Ishikawa (cell line): ENCODE measurements around the gene DACH1.

Experiments used
- CEBPB ChIP-seq: IDR thresholded peaks from 2 replicates; pipeline ENCODE4 v1.6.1; 2012
- CREB1 ChIP-seq: IDR thresholded peaks from 2 replicates; pipeline ENCODE4 v1.6.1; 2012; ENCODE audit warnings: low read depth
- EGR1 ChIP-seq: IDR thresholded peaks from 2 replicates; pipeline ENCODE4 v1.6.1; 2012
- EP300 ChIP-seq: IDR thresholded peaks from 2 replicates; pipeline ENCODE4 v1.6.1; 2012; ENCODE audit warnings: borderline replicate concordance
- FOXM1 ChIP-seq: IDR thresholded peaks from 2 replicates; pipeline ENCODE4 v1.6.1; 2012; ENCODE audit warnings: low read depth, borderline replicate concordance
- NFIC ChIP-seq: IDR thresholded peaks from 2 replicates; pipeline ENCODE4 v1.6.1; 2012
- RAD21 ChIP-seq: IDR thresholded peaks from 2 replicates; pipeline ENCODE4 v1.6.1; 2012; ENCODE audit warnings: low read depth
- TAF1 ChIP-seq: IDR thresholded peaks from 2 replicates; pipeline ENCODE4 v1.6.1; 2012; ENCODE audit warnings: low read depth, mild to moderate bottlenecking
- TCF12 ChIP-seq: IDR thresholded peaks from 2 replicates; pipeline ENCODE4 v1.6.1; 2012; ENCODE audit warnings: low read depth
- TEAD4 ChIP-seq: IDR thresholded peaks from 2 replicates; pipeline ENCODE4 v1.6.1; 2012
- YY1 ChIP-seq: IDR thresholded peaks from 2 replicates; pipeline ENCODE4 v1.6.1; 2012; ENCODE audit warnings: low read depth
- ZBTB7A ChIP-seq: IDR thresholded peaks from 2 replicates; pipeline ENCODE4 v1.6.1; 2012; ENCODE audit warnings: low read depth
- TF ChIP-seq, protein P1 (sequence below): IDR thresholded peaks from 2 replicates; pipeline ENCODE4 v1.6.1; 2012
- TF ChIP-seq, protein P2 (sequence below): IDR thresholded peaks from 2 replicates; pipeline ENCODE4 v1.6.1; 2012
- TF ChIP-seq, protein P3 (sequence below): IDR thresholded peaks from 2 replicates; pipeline ENCODE4 v1.6.1; 2012; ENCODE audit warnings: low read depth, mild to moderate bottlenecking

DACH1 gene

DNA sequence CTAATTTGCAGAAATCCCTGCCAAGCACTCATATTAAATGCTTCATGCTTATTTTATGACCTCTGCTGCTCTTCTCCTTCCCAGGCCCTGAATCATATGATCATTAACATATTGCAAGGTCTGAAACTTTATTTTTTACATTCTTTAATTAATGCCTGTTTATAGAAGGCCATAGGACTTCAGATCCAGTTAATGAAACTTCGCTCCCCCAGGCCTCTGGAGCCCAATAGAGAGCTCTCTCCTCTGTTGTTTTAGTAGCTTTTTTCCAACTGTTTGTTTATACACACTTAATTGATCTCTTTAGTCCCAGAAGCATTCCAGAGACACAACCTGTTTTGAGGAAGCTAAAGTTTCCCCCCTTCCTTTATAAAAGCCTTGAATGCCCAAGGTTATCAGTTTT is 68.3 kb downstream of the DACH1 start:
- TF ChIP-seq TCF12 (no peak), ZBTB7A (no peak), FOXM1 (no peak), EP300 (no peak), TEAD4 (no peak), NFIC (no peak), CEBPB (no peak), EGR1 (no peak), RAD21 (no peak), CREB1 (no peak)
- TF ChIP-seq, protein P1, sequence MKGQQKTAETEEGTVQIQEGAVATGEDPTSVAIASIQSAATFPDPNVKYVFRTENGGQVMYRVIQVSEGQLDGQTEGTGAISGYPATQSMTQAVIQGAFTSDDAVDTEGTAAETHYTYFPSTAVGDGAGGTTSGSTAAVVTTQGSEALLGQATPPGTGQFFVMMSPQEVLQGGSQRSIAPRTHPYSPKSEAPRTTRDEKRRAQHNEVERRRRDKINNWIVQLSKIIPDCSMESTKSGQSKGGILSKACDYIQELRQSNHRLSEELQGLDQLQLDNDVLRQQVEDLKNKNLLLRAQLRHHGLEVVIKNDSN: no peak

DNA sequence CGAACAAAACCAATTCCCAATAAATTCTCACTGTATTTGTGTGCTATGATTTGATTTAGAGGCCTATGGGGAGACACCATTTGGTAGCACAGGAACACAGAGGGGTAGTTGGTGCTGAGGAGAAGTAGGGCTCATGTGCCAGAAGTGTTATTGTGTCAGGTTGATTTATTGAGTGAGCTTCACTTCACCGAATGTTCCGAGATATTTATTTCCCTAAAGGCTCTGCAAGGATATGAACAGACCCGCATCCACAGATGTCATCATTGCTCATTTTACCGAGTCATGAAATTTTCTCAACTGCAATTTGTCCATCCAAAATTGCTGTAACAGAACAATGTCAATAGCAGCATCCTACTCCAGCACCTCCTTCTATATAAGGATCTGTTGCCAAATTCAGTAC is 69.5 kb downstream of the DACH1 start:
- TF ChIP-seq YY1: no peak
- TF ChIP-seq EP300: no peak
- TF ChIP-seq, protein P1: no peak
- TF ChIP-seq, protein P2, sequence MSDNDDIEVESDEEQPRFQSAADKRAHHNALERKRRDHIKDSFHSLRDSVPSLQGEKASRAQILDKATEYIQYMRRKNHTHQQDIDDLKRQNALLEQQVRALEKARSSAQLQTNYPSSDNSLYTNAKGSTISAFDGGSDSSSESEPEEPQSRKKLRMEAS: no peak
- no peak for TF ChIP-seq EGR1
- no peak for TF ChIP-seq TCF12
- no peak for TF ChIP-seq CREB1
- TF ChIP-seq FOXM1: no peak

DNA sequence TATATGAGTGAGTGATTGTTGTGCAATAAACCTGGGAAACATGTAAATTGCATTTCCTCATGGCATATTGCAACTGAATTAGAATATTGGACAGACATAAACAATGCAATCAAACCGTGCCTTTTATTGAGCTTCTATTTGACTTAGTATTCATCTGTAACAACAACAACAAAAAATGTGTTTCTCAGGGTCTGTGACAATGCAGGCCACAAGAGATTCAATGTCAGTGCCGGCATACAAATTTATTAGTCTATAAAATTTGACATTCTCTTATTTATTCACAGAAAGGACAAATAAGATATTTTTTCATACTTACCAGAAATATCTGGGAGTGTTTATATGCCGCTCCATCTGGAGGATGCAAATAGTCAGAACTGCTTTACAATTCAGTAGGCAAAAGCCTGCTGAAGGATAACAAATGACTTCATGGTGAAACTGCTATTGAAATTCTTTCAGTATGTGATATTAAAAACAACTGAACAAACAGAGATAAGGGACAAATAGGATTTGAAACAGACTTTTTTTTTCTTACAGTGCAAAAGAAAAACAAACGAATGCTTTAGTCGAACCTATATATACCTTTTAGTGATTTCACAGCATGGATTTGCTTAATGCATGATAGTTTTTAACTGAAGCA is 77.2 kb downstream of the DACH1 start:
- TF ChIP-seq, protein P3, sequence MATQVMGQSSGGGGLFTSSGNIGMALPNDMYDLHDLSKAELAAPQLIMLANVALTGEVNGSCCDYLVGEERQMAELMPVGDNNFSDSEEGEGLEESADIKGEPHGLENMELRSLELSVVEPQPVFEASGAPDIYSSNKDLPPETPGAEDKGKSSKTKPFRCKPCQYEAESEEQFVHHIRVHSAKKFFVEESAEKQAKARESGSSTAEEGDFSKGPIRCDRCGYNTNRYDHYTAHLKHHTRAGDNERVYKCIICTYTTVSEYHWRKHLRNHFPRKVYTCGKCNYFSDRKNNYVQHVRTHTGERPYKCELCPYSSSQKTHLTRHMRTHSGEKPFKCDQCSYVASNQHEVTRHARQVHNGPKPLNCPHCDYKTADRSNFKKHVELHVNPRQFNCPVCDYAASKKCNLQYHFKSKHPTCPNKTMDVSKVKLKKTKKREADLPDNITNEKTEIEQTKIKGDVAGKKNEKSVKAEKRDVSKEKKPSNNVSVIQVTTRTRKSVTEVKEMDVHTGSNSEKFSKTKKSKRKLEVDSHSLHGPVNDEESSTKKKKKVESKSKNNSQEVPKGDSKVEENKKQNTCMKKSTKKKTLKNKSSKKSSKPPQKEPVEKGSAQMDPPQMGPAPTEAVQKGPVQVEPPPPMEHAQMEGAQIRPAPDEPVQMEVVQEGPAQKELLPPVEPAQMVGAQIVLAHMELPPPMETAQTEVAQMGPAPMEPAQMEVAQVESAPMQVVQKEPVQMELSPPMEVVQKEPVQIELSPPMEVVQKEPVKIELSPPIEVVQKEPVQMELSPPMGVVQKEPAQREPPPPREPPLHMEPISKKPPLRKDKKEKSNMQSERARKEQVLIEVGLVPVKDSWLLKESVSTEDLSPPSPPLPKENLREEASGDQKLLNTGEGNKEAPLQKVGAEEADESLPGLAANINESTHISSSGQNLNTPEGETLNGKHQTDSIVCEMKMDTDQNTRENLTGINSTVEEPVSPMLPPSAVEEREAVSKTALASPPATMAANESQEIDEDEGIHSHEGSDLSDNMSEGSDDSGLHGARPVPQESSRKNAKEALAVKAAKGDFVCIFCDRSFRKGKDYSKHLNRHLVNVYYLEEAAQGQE: no peak
- TF ChIP-seq RAD21: no peak
- TF ChIP-seq FOXM1: no peak
- TF ChIP-seq TCF12: no peak
- TF ChIP-seq EP300: no peak
- TF ChIP-seq, protein P2: no peak
- no peak for TF ChIP-seq TAF1
- no peak for TF ChIP-seq EGR1
- no peak for TF ChIP-seq NFIC
- no peak for TF ChIP-seq CEBPB
- TF ChIP-seq CREB1: no peak
- TF ChIP-seq, protein P1: no peak
- no peak for TF ChIP-seq YY1
- TF ChIP-seq TEAD4: no peak
- TF ChIP-seq ZBTB7A: no peak

DNA sequence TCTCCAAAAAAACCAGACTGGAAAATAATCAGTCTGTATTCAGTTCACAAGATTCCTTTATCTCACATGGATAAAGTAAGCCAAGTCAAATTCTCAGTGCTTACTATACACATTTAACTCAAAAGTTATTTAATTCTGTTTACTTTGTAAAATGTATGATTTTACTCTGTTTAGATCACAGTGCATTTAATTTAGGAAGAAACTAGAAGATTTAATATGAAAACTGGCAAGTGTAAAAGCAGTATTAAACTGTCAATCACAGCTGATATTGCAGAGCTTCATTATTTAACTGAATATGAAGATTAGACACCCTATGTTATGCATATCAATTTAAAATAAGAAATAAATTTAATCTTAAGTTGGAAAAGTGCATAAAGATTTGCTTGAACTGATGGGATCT is 78.0 kb downstream of the DACH1 start:
- TF ChIP-seq CREB1 (no peak), YY1 (no peak), ZBTB7A (no peak), TEAD4 (no peak), FOXM1 (no peak), TAF1 (no peak), NFIC (no peak), EP300 (no peak), CEBPB (no peak), EGR1 (no peak), TCF12 (no peak), RAD21 (no peak)
- TF ChIP-seq, protein P2: no peak
- TF ChIP-seq, protein P3: no peak
- TF ChIP-seq, protein P1: no peak

DNA sequence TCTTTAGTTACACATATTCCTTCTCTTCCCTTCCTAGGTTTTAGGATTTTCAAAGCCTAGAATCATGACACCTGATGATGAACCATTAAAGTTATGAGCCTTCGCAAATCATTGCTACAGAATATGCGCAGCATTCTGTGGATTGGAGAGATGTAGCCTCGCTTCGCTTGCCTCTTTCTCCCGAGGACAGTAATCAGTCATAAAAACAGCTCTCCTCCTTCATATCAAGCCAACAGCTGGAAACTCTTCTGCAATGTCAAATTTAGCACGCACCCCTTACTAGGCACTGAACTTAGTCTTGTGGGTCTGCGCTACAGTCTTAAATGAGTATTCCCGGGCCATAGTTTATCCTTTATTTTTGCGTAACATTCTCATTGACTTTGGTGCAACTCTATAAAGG is 79.6 kb downstream of the DACH1 start:
- no peak for TF ChIP-seq ZBTB7A
- no peak for TF ChIP-seq TAF1
- no peak for TF ChIP-seq YY1
- TF ChIP-seq NFIC: no peak
- TF ChIP-seq CREB1: no peak
- TF ChIP-seq EGR1: no peak
- no peak for TF ChIP-seq TCF12
- TF ChIP-seq, protein P1: no peak
- TF ChIP-seq FOXM1: no peak
- TF ChIP-seq, protein P3: no peak
- TF ChIP-seq TEAD4: no peak
- TF ChIP-seq, protein P2: no peak
- TF ChIP-seq RAD21: no peak
- no peak for TF ChIP-seq EP300
- TF ChIP-seq CEBPB: no peak
